Inflammatory macrophage treated with lipopolysaccharide for 4 hours (primary cell): ENCODE measurements around the gene CLCA4.
"Not testable (repeated sequence)": the region's sequence is repeated elsewhere in the genome, so short reads cannot be mapped to it uniquely, and the experiment has no call there.

Experiments
- DNase-seq: peaks from one replicate; pipeline ENCODE4 v3.0.0-alpha.2; 2020

Gene CLCA4, protein sequence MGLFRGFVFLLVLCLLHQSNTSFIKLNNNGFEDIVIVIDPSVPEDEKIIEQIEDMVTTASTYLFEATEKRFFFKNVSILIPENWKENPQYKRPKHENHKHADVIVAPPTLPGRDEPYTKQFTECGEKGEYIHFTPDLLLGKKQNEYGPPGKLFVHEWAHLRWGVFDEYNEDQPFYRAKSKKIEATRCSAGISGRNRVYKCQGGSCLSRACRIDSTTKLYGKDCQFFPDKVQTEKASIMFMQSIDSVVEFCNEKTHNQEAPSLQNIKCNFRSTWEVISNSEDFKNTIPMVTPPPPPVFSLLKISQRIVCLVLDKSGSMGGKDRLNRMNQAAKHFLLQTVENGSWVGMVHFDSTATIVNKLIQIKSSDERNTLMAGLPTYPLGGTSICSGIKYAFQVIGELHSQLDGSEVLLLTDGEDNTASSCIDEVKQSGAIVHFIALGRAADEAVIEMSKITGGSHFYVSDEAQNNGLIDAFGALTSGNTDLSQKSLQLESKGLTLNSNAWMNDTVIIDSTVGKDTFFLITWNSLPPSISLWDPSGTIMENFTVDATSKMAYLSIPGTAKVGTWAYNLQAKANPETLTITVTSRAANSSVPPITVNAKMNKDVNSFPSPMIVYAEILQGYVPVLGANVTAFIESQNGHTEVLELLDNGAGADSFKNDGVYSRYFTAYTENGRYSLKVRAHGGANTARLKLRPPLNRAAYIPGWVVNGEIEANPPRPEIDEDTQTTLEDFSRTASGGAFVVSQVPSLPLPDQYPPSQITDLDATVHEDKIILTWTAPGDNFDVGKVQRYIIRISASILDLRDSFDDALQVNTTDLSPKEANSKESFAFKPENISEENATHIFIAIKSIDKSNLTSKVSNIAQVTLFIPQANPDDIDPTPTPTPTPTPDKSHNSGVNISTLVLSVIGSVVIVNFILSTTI

DNA sequence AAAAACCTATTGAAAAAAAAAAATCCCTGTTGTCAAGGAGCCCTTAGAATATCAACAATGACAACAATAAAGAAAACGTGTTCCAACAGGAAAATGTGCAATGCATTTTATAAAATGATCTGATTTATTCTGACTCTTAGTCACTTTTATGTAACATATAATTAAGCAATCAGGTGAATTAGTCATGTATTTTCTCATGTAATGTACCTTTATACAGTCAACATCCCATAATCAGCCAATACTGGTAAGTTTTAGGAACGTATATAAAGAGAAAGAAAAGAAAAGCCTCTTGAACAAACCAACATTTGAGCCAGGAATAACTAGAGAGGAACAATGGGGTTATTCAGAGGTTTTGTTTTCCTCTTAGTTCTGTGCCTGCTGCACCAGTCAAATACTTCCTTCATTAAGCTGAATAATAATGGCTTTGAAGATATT lies at the start of gene CLCA4:
Gene CLCA4 (plus strand): TSS at position 292 of the 435 bp plus-strand sequence. CDS start 42 bp downstream, at position 334.
- no peak for DNase-seq

DNA sequence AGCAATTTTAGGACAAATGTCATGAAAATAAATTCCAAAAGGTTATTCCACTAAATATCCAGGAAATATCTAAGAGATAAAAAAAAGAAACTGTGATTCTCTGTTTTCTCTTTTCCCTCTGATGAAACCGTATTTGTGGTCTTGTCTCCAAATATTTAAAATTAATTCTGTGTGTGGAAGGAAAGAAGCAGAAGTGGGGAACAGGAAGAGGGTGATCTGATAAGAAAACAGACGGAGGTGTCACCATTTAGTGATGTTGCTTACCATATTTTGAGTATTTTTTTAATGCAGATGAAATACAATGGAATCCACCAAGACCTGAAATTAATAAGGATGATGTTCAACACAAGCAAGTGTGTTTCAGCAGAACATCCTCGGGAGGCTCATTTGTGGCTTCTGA lies 48.6 kb upstream of the CLCA4 start:
- no peak for DNase-seq

DNA sequence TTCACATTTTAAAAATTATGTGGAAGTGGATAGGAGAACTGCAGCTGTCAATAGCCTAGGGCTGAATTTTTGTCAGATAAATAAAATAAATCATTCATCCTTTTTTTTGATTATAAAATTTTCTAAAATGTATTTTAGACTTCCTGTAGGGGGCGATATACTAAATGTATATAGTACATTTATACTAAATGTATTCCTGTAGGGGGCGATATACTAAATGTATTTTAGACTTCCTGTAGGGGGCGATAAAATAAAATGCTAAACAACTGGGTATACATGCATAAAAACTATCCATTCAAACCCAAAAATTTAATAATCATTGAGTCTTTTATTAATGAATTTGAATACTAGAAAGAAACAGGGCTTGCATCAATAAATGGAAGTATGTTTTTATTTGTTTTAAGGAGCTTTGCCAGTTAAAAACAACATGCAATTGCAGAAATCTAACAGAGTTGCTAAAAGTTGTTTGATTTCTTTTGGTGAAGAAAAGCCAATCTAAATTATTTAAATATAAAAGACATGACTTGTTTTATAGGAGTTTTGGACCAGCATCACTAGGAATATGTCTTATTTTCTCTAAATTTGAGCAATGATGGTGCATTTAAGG lies 46.8 kb upstream of the CLCA4 start:
- DNase-seq, result peak; percentile 80

DNA sequence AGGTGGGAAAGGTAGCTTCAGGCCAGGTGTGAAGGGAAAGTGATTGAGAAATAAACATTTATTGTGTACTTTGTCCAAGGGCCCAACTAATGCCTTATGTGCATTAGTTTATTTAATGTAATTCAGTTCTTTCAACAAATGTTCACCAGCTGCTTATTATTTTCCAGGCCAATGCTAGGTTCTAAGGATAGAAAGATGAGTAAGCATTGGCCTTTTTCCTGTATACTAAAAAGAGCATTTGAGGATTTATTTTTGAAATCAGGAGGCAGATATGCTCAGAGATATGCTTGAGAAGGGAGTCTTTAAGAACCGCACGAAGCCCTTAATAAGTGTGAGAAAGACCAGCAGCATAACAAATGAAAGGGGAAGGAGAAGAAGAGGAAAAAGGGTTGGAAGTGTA lies 46.2 kb upstream of the CLCA4 start:
- no peak for DNase-seq

DNA sequence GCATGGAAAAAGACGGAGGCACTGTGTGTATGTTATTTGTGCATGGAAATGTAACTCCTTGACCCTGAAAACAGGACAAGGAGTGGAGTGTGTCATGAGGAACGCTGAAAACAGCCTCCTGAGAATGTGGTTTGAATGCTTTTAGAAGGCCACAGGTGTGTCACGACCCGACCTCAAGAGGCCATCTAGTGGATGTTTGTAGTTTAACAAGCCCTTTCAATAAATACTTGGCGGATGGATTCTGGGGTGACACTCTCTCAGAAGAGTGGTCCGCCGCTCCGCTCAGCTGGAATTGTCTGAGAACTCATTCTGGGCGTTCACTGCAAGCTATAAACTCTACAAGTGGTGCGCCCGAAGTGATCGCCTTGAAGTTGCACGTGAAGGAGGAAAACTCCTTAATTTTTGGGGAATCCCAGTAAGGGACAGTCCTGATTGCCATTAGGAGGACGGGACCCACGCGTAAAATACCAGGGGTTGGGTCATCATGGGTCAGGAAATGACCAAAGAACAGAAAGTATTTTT lies 44.7 kb upstream of the CLCA4 start:
- not testable (repeated sequence) for DNase-seq

DNA sequence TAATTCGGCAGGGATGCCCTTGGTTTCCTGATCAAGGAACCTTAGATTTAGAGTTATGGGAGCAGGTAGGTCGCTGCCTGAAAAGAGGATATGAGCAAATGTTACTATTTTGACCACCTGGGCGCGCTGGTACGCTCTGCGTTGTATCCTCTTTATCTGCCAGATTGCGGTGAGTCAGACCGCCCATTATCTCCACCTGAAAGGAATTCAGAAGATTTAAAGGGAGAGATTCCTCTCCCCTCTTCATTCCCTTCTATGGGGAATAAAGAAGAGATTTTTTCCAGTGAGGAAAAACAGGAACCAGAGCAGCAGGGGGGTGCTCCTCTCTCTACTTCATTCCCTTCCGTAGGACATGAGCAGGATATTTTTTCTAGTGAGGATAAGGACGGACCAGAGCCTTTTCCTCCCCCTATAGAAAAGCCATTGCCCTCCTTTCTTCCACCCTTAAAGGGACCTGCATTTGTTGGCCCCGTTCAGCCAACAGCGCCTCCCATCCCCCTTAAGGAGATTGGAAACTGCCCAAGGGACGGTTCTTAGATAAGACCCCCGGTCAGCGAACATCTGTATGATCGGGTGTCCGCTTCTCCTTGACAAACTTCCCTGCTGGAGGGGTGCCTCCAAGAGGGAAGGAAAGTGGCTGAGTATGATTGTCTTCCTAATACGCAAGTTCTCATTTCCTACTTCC lies 44.0 kb upstream of the CLCA4 start:
- DNase-seq, result no peak

DNA sequence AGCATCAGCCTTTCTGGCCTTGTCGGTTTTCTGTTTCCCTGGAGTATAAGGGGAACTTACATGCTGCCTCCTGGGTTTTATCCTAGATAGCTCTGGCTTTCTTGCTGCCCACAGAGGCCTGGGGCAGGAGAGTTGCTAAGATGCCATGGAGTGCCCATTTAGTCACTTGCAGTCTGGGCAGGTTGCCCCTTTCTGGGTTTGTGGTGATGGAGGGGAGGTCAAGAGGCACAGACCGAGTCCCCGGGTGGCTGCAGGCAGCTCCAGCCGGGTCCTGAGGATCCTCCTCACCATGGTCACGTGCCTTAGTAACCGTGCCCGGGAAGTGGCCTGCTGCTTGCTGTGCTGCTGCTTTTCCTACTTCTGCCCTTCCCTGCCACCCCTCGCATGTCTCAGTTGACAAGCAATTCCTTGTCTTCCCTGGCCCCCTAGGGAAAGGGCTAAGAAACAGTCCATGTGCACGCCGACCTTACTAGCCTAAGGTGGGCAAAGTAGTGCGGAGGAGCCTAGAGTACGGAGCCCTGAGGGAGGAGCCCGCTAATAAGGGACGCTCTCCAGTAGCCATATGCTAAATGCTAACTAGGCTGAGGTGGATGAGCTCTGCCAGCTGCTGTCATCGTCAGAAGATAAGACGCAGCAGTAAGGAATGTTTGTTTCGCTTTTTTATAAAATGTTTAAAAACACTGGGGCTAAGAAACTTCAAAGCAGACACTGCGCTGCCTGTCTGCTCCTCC lies 43.3 kb upstream of the CLCA4 start:
- DNase-seq, result no peak

DNA sequence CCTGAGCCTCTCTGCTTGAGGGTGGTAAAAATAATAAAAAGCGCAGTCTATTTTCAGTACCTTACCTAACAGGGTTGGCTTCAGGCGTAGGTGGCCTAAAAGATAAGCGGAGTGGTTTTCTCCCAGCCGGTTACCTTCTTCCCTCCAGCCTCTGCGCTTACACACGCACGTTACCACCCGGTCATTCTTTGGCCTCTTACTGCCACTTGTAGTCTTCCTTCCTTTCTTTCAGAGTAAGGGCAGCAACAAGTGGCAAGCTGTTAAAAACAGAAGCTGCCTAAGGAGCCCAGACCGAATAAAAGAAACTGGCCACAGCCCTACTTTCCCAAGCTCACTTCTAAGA lies 42.8 kb upstream of the CLCA4 start:
- DNase-seq, result no peak

DNA sequence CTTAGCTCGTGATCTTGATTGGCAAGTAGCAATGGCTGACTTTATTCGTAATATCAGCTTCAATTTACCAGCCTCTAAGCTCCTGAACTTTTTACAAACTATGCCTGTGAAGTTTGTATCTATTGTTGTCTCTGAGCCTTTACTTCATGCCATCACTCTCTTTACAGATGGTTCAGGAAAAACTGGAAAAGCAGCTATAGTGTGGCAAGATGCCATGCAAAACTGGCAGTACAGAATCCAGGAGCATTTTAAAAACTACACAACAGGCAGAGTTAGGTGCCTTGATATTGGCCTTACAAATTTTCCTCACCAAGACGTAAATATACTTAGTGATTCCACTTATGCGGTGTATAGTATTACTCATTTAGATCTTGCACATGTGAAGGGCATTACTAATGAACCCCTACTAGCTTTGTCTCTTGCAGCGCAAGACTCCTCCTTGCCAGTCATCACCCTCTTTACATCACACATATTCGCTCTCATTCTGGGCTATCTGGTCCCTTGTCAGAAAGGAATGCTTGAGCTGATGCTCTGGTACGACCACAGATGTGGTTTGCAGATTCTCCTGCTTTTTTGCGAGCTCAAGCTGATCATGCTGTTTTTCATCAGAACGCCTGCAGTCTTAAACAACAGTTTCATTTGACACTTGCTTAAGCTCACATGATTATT lies 41.8 kb upstream of the CLCA4 start:
- no peak for DNase-seq

DNA sequence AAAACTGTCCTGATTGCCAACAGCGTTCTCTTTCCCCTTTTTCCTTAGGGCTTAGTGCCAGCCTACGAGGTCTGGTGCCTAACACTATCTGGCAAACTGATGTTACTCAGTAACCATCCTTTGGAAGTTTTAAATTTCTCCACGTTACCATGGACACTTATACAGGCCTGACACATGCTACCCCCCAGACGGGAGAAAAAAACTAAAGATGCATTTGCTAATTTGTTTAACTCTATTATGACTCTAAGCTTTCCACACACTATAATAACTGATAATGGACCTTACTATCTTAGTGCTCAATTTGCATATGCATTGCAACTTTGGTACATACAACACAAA lies 41.3 kb upstream of the CLCA4 start:
- no peak for DNase-seq

DNA sequence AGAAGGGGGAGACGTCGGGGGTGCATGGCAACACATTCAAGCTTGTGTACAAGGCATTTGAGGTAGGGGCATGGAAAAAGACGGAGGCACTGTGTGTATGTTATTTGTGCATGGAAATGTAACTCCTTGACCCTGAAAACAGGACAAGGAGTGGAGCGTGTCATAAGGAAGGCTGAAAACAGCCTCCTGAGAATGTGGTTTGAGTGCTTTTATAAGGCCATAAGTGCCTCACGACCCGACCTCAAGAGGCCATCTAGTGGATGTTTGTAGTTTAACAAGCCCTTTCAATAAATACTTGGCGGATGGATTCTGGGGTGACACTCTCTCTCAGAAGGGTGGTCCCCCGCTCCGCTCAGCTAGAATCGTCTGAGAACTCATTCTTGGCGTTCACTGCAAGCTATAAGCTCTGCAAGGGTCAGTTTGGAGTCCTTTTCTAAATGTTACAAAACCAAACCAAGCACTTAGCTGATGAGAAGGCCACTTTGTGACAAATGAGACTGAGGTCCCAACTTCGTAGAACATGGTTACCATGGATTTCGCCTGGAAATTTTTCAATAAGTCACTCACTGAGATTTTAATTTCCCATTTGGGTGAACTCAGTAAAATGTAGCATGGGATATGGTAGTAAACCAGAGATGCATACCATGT lies 38.8 kb upstream of the CLCA4 start:
- DNase-seq, result no peak

DNA sequence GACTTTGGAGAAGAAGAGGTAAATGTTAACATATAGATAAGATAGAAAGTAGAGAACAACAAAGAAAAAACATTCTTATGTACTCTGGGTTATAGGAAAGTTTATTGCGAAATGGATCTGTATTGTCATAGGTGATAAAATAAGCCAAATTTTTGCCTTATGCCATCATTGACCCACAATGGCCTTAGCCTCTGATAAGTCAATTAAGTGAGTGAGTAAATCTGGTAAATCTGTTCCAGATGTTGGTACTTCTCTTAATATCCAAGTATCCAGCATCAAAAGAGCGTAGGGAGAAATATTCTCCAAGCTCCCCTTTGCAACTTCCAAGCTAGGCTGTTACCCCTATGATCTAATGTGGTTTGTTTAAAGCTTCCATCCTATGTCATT lies 38.3 kb upstream of the CLCA4 start:
- no peak for DNase-seq

DNA sequence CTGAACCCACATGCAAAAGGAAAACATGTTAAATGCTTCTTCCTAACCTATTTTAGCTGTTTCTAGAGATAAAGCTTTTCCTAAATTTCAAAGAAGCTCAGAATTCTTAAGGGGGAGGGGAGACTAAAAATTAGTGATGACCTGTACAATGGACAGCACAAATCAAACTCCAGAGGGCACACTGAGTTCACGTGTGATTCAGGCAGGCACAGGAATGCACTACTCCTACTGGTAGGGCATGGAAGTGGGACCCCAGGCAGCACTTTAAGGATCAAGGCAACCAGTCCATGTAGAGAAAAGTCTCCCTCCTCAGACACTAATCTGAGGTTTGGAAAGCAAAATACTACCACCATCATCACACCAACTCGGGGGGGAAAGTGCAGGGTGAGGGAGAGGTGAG lies 31.3 kb upstream of the CLCA4 start:
- DNase-seq, result peak; percentile 5

DNA sequence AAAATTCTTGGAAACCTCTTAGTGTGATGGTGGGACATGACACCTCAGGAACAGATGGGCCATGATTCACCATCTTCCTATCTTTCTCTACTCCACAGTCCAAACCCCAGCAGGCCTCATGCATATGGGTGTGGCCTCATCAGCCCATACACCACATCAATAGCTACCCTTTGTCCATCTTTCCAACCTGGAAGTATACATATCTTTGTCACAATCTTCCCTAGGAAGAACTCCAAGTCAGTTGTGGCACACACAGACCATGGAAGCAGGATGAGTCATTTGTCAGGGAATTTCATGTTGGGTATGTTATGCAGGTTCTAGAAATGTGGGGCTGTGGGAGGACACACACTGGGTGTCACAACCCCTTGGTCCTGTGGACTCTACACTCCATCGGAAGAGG lies 30.5 kb upstream of the CLCA4 start:
- DNase-seq, result no peak

DNA sequence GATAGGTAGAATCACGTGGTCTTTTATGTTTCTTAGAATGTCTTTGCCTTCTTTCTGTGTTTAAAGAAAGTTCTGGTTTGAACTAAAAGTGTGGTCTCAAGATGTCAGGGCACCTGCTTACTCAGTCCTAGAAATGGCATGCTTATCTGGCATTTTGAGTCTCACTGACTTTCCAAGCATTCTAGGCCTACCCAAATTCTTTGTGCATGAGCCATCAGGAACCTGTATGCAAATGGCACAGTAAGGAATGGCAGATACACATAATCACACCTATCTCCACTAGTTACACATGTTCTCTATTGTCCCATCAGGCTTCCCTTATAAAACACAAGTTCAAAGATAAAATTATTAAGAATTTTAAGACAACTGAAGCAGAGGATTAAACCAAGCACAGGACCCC lies 29.5 kb upstream of the CLCA4 start:
- DNase-seq, result no peak

DNA sequence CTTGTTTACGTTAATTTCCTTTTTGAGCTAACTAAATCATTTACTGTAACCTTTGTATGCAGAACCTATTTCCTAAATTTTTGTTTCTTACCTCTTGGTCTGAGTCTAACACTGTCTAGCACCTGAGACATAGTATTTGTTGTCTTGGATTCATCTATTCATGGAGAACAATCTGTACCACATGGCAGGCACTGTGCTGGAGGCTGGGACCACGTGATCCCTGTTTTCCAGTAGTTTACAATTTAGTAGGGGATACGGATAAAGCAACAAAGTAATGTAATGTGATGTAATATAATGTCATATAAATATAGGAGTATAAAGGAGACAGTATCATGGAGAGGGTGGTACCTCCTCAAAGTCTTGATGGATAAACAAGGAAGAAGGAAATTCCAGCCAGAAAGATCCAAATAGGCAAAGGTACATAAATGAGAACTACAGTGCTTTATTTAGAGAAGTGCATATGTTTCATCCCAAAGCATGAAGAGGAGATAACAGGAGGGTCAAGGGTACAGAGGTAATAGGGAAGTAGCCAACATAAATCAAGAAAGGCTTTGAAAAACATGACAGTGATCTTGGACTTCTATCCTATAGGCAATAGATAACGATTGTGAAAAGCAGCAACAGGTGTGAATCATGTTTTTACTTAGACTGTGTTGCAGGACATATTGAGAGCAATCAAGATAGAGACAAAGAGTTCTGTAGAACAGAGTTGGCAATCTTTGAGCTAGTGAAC lies 25.9 kb upstream of the CLCA4 start:
- DNase-seq, result no peak

DNA sequence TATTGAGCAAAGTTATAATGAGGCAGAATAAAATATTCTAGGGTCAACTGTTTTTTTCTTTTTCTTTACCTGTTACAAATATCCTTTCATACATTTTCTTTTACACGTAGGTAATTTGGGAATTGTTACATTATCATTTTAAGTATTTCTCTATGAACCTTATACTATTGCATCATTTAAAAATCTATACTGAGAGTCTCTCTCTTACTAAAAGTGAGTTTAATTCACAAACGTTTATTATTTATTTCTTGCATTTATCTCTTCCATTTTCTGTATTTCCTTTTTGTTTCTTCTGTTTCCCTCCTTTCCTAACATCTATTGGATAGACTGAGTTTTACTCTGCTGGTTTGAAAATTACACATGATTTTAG lies 25.4 kb upstream of the CLCA4 start:
- DNase-seq, result no peak

DNA sequence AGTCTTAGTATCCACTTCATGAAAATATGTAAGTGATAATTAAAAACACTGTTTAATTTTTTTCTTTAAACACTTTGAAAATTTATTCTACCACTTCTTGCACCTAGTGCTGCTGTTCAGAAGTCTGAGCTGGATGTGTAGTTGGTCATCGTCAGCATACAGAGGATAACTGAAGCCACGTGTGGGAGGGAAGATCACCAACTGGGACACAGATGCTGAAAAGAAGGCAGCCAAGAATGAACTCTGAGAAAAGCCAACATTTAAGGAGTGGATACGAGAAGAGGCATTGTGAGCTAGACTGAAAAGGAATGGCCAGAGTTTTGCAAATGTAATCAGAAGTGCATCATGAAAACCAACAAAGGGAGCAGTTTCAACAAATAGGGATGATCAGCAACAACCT lies 24.6 kb upstream of the CLCA4 start:
- DNase-seq, result no peak

DNA sequence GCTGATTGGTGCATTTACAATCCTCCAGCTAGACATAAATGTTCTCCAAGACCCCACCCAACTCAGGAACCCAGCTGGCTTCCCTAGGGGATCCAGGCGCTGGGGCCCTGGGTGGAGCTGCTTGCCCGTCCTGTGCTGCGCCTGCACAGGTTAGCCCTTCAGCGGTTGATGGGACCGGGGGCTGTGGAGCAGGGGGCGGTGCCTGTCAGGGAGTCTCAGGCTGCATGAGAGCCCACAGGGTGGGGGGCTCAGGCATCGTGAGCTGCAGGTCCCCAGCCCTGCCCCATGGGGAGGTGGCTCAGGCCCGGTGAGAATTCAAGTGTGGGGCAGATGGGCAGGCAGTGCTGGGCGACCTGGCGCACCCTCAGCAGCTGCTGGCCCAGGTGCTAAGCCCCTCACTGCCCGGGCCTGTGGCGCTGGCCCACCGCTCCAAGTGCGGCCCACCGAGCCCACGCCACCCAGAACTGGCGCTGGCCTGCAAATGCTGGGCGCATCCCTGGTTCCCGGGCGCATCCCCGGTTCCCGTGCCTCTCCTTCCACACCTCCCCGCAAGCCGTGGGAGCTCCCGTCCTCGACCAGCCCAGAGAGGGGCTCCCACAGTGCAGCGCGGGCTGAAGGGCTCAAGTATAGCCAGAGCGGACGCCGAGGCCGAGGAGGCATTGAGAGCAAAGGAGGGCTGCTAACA lies 23.1 kb upstream of the CLCA4 start:
- DNase-seq, result no peak

DNA sequence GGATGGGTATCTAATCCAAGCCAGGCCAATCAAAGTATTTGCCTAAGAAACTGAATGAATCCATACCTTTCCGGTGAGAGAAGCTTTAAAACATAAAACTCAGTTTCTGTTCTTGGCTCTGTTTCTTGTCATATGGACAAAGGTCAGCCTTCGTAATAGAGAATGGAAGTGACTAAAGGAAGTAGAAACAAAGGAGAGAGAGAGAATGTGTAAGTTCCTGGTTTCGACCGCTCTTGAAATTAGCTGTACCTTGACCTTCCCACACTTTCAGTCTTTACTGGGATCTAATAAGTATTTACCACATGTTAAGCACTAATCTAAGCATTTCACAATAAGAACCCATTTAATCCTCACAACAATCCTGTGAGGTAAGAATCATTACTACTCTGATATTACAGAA lies 19.6 kb upstream of the CLCA4 start:
- no peak for DNase-seq
